HG02642 (cell line): Measurements from ENCODE around the gene COX17.

Source experiments
- ATAC-seq: cut with Tn5 transposase; IDR thresholded peaks from one replicate; pipeline ENCODE4 v1.9.1; 2021; ENCODE audit warnings: mild to moderate bottlenecking; ENCODE audit not compliant: unreplicated experiment, poor library complexity

The COX17 gene

DNA sequence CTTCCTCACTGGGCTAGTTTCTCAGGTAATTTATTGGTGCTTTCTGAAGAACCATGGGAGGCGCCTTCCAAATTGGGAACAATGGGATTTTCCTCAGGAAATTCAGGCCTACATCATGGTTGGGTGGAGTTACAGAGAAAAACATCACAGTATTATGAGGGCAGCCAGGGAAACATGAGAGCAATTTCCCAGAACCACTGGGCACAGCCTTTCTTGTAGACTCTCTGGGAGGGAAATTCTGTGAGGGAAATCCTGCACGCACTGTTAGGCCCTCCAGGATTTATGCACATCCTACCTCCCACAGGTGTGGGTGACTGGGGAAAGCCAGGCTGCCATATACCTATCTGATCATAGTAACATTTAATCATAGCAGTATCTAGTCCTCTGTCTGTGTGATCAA lies 30.0 kb downstream of the COX17 start:
- no peak for ATAC-seq

DNA sequence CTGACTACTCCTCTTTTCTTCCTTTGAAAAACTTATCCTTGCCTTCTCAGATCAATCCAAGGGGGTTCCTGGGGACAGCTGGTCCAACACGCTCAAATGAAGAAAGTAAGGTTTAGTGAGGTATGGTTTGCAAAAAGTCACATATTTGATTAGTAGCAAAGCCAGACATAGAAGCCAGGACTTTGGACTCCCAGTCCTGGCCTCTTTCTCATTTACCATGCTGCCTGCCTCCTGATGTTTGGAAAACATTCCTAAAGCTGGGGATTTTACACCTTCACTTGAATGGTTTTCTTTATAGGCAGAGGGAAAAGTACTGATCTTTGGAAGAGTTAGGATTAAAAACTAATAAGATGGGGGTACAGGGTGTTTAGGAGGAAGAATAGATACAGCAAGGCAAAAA lies 31.4 kb downstream of the COX17 start:
- no peak for ATAC-seq

DNA sequence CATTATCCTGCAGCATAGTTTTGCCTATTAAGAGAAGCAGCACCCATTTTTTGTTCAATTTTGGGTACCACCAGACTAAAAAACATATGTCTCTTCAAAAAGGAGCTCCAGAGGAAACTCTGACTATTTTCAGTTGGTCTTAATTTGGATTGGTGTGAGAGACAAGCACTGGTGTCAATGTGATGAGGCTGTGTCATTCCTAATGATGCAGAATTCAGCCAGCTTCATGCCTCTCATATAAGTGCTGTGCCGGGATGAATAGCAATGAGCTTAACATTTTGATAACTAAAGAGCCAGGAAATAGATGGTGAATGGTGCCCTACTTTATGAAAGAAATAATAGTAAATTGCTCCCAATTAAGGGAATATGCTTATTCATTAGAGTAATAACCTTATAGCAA lies 32.7 kb downstream of the COX17 start:
- ATAC-seq = no peak

- no peak for ATAC-seq
Observed at GRCh38 chr3:119643528-119643927, 33.7 kb downstream of the COX17 start.

DNA sequence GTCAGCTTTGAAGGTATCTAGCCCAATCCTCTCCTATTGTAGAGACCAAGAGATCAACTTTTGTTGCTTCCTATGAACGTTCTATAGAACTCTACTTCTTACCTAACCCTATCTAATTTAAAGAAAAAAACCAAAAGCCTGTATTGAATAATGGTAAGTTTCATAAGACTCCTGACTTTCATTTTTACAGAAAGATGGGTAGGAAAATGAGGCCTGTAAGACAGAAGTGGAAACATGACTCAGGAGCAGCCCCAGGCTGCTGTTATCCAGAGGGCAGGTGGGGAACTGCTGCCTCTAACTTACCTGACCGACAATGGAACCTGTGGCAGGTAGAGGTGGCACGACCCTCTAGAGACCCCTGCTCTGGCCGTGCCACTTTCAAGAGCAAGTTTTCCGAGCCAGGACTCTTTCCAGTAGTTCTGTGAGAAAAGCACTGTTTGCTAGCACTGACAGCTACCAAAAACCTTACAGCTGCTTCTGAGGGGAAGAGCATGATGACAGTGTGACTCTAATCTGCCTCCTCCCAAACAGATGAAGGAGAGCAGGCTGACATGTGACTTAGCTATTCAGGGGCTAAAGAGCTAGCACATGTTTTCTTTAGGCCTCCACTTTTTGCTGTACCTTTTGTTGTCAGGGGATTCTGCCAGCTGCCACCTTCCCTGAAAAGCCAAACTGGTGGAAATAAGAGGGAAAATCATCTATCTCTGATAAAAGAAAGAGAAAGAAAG lies 34.3 kb downstream of the COX17 start:
- no peak for ATAC-seq

- no peak for ATAC-seq
Observed at GRCh38 chr3:119641416-119641815, 35.8 kb downstream of the COX17 start.

- no peak for ATAC-seq
Observed at GRCh38 chr3:119639494-119640350, 37.5 kb downstream of the COX17 start.

- ATAC-seq = peak; percentile 38
Observed at GRCh38 chr3:119637679-119638477, 39.3 kb downstream of the COX17 start.

GRCh38 chr3:119636891-119637611 lies 40.2 kb downstream of the COX17 start:
- ATAC-seq = no peak

DNA sequence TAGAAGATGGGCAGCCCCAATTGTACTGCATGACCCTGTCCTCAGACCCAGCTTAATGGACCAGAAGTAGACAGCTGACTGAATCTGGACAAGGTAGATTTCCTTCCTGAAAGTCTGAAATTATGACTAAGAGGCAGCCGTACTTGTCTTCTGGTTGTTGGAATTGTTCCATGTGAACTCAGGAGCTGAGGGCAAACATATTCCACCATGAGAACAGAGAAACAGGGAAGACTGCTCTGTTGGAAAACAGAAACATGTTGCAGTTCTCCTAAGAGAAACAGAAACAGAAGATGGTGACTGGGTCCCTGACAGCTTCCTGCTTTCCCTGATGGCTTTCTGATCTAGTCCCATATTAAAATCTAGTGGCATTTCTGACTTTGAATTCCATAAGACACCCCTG lies 41.0 kb downstream of the COX17 start:
- no peak for ATAC-seq

DNA sequence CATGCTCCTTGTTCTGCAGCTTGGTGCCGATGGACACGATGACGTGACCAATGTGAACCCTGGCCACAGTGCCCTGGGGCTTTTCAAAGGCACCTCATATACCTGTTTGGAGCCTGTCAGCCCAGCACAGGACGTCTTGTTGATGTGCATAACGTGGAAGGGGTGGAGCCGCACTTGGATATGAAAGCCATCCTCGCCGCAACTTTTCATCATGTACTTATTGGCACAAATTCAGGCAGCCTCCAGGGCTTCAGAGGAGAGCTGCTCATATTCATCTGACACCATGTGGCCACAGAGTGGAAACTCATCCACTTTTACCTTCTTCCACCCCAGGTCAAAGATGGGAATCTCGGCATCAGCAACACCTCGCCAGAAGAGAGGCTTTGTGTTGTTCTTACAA lies 41.5 kb downstream of the COX17 start:
- no peak for ATAC-seq

- ATAC-seq = no peak
Observed at GRCh38 chr3:119632829-119633228, 44.4 kb downstream of the COX17 start.

- ATAC-seq = no peak
Observed at GRCh38 chr3:119632216-119632615, 45.0 kb downstream of the COX17 start.

GRCh38 chr3:119631516-119631915 lies 45.7 kb downstream of the COX17 start:
- ATAC-seq = no peak

DNA sequence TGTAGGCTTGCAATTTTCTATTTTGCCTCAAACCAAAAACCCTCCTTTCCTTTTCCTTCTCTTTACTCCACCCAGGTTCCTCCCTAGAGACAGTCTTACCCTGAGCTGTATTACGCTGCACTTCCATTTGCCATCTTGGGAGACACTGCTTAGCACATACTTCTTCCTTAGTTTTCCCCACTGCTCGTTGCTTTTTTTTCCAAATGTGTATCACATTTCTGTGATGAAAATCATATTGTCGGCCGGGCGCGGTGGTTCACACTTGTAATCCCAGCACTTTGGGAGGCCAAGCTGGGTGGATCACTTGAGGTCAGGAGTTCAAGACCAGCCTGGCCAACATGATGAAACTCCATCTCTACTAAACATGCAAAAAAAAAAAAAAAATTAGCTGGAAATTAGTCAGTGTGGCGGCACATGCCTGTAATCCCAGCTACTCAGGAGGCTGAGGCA lies 46.3 kb downstream of the COX17 start:
- no peak for ATAC-seq

DNA sequence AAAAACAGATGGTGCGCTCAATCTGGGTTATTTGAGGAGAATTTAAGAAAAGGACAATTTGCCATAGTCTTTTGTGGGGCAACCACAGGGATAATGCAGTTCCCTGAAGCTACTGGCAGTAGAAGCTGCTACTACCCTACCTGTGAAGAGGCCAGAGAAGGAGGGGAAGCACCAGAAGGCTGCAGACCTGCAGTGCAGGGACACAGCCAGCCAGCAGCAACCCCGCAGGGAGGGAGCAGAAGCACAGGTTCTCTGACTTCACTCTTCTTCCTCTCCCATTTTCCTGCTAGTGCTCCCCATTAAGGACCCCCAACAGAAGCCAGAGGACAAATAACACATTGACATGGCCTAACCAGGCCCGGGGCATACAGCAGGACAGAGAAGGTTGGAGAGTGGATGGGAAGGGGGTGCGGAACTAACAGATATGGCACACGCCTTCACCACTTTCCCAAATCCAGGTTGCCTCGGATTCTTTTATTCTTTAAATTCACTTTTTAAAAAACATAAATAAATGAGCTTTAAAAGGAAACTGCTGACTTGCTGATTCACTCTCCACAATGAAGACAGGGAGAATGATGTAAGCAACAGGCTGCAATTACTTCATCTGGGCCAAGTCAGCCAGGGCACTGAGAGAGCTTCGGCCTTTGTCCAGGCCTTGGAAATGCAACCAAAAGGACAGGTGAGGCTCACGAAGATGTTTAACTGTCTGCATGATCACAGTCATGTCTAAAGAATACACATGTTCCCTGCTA lies 46.9 kb downstream of the COX17 start:
- ATAC-seq = no peak

DNA sequence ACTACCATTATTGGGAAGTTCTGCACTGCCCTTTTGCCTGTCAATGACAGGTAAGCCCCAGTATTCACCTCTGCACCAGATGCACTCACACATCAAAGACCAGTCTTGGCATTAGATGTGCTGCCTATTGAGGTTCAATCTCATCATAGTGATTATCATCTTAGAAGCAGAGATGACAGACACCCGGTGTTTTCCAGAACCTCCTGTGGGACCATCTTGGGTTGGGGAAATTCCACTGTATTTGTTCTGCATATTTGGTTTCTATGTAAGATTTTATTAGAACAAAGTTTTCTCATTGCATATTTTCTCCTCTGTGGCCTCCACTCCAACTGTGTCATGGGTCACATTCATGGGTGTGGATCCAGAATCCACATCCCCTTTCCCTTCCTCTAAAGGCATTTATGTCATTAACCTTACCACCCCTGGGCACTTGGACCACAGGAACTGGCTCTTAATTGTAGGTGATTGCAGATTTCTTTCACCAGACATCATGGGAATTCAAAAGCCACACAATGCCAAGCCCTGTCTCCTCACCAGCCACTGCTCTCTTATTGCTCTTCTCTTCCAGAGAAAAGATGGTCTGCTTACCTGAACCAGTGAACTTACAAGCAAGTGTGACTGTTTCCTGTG lies 48.3 kb downstream of the COX17 start:
- ATAC-seq = peak; percentile 39

DNA sequence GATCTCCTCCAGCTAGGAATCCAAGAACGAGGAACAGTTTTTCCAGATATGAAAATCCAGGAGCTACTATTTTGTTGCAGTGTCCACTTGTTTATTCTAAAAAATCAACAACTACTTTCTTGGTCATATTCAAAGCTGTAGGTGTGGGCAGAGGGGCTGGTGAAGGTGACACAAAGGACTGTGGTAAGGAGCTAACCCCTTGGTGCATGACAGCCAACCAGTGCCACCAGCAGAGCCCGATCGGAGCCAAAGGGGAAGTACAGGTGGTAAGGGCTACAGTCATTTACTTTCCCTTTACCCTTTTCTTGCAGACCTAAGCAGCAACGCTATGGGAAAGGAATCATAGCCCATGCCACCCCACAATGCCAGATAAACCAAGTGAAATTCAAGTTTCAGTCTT lies 48.8 kb downstream of the COX17 start:
- ATAC-seq = peak; percentile 69

DNA sequence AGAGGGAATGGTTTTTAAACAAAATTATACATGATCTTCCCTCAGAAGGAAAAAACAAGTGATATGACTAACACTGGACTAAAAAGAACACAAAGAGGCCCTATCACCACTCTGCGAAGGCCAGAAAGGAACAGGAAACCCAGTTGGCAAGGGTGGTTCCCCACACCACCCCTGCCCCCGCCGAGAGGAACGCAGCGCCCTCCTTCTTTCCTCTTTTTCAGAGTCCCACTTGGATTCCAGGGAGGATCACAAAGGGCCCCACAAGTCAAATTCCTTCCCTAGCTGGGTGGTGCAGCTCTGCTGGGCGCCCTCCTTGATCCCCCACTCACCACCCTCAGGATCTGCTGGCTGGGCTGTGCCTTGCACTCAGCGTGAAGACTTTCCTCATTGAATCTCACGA lies 49.7 kb downstream of the COX17 start:
- ATAC-seq = peak; percentile 34
